ENCODE data around the gene TOR4A. TPM values are rescaled to one million over a fixed set of nuclear protein-coding genes. Genes with fewer than 3 reads are reported as not detected.

TOR4A gene
- total and polyA plus RNA-seq, 9 of the 15 experiments (the other 6 are each of a cell fraction or from before 2014, with no cell fraction given) = 3.9 to 49.2 (median 8.8) TPM

GRCh38 chr9:137286975-137287383 lies 9.5 kb downstream of the TOR4A start (continued):
- TF ChIP-seq RCOR1 (IDR thresholded peaks at IDR 0.05; ENCODE audit: borderline replicate concordance in 1 of 2, low read depth in 2 of 2, low read length in 2 of 2) = peak in 1 of 2 experiments; percentile 77; a peak in 1 of 4 replicates
- no peak for TF ChIP-seq RBM25 (IDR thresholded peaks at IDR 0.05; ENCODE audit: low read depth, low read length, severe bottlenecking)
- TF ChIP-seq FOSL1 (tag; conservative IDR thresholded peaks at IDR 0.05) = no peak
- no peak for TF ChIP-seq ZKSCAN3 (CRISPR knock-in tag; IDR thresholded peaks at IDR 0.05)
- TF ChIP-seq PREB (CRISPR knock-in tag; IDR thresholded peaks at IDR 0.05) = no peak
- 0 out of 2 replicates have a peak, but pooled peaks have one; percentile 25 for TF ChIP-seq HDAC2 (IDR thresholded peaks at IDR 0.05)
- TF ChIP-seq XRCC3 (IDR thresholded peaks at IDR 0.05) = no peak
- TF ChIP-seq C11orf30 (IDR thresholded peaks at IDR 0.05; ENCODE audit: low read depth) = peak; percentile 65
- no peak for TF ChIP-seq HMG20A (CRISPR knock-in tag; conservative IDR thresholded peaks at IDR 0.05)
- no peak for TF ChIP-seq ZNF561 (CRISPR knock-in tag; conservative IDR thresholded peaks at IDR 0.05)
- TF ChIP-seq ZNF592 (IDR thresholded peaks at IDR 0.05) = peak; percentile 51; the same call in 1 of the 2 replicates
- TF ChIP-seq REST (IDR thresholded peaks at IDR 0.05; ENCODE audit: borderline replicate concordance) = peak; percentile 68; the same call in 1 of the 2 replicates
- TF ChIP-seq REST (CRISPR knock-in tag; IDR thresholded peaks at IDR 0.05; ENCODE audit: low read depth) = no peak
- peak in 1 of 2 experiments; percentile 53; a peak in 1 of 4 replicates for TF ChIP-seq HDAC1 (IDR thresholded peaks at IDR 0.05)
- TF ChIP-seq BMI1 (IDR thresholded peaks at IDR 0.05; ENCODE audit: low read length) = no peak
- TF ChIP-seq ZNF696 (CRISPR knock-in tag; conservative IDR thresholded peaks at IDR 0.05) = no peak
